ENCODE results near the gene PNPLA2.

Gene PNPLA2

GRCh38 chr11:819943-820649 is 1.4 kb downstream of the PNPLA2 start:
- peak; percentile 98 for DNase-seq

GRCh38 chr11:820655-821511 is 2.2 kb downstream of the PNPLA2 start:
- no peak for DNase-seq

GRCh38 chr11:821512-822371 is 3.0 kb downstream of the PNPLA2 start:
- DNase-seq, result no peak

- DNase-seq, result no peak
Measured at GRCh38 chr11:823441-824291, 5.0 kb downstream of the PNPLA2 start.

DNA sequence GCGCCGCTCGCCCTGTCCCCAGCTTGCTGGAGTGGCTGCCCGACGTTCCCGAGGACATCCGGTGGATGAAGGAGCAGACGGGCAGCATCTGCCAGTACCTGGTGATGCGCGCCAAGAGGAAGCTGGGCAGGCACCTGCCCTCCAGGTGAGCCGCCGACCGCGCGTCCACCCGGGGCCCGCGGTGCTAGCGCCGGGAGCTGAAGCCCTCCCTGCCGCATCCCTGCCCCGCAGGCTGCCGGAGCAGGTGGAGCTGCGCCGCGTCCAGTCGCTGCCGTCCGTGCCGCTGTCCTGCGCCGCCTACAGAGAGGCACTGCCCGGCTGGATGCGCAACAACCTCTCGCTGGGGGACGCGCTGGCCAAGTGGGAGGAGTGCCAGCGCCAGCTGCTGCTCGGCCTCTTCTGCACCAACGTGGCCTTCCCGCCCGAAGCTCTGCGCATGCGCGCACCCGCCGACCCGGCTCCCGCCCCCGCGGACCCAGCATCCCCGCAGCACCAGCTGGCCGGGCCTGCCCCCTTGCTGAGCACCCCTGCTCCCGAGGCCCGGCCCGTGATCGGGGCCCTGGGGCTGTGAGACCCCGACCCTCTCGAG is 5.7 kb downstream of the PNPLA2 start:
- DNase-seq, result no peak

DNA sequence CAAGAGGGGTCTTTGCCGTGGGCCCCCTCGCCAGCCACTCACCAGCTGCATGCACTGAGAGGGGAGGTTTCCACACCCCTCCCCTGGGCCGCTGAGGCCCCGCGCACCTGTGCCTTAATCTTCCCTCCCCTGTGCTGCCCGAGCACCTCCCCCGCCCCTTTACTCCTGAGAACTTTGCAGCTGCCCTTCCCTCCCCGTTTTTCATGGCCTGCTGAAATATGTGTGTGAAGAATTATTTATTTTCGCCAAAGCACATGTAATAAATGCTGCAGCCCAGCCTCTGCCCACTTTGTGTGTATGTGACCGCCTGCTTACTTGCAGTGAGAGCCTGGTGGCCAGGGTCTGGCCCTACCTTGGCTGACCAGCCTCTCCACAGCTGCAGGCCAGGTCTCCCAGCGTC is 6.2 kb downstream of the PNPLA2 start:
- no peak for DNase-seq

- no peak for DNase-seq
Measured at GRCh38 chr11:825366-826226, 6.9 kb downstream of the PNPLA2 start.

GRCh38 chr11:826227-826621 is 7.5 kb downstream of the PNPLA2 start:
- no peak for DNase-seq

DNA sequence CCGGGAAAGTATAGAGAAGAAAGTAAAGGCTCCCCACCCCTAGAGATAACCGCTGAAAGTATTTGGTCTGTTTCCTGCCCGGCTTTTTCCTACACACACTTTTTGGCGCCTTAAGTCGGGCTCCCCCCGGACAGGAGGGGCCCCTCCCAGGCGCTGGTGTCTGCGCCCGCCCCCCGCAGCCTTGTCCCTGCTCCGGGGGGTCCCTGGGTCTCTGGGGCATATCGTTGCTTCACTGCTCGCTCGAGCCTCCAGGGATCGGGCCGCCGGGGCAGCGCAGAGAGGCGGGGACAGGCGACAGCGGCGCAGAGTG is 8.1 kb downstream of the PNPLA2 start:
- DNase-seq, result no peak

- DNase-seq, result no peak
Measured at GRCh38 chr11:827146-827896, 8.6 kb downstream of the PNPLA2 start.

GRCh38 chr11:827897-828192 is 9.1 kb downstream of the PNPLA2 start, which contains the start of gene CRACR2B:
TSS of gene CRACR2B (plus strand) at chr11:827919. CDS start at chr11:828608, 689 bp downstream.
- DNase-seq, result no peak

GRCh38 chr11:828506-829175 is 9.9 kb downstream of the PNPLA2 start:
- DNase-seq, result no peak

DNA sequence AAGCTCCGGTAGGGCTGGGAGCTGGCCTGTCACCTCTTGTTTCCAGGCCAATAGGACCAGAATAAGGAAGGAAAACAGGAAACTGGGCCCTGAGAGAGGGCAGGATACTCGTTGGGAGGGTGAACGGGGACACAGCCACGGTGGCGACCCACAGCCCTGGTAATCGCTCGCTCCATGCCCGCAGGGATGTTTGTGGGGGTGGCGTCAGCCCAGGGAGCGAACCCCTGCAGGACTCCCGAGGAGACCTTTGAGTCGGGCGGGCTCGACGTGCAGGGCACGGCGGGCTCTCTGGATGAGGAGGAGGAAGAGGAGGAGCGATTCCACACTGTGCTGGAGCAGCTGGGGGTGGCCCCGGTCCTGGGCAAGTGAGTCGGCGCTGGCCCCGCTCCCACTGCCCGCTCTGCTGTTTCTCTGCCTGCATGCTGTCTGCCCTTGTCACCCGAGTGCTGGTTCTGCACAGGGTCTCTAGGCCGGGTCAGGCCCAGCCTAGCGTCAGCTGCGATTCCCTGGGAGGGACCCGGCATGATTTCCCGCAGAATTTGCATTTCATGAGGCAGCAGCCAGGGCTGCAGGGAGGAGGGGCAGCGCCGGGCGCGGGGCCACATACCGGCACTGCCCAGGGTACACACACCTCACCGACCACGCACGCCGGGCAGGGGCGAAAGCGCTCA is 10.6 kb downstream of the PNPLA2 start:
- no peak for DNase-seq

- DNase-seq, result no peak
Measured at GRCh38 chr11:829847-830294, 11.2 kb downstream of the PNPLA2 start.

DNA sequence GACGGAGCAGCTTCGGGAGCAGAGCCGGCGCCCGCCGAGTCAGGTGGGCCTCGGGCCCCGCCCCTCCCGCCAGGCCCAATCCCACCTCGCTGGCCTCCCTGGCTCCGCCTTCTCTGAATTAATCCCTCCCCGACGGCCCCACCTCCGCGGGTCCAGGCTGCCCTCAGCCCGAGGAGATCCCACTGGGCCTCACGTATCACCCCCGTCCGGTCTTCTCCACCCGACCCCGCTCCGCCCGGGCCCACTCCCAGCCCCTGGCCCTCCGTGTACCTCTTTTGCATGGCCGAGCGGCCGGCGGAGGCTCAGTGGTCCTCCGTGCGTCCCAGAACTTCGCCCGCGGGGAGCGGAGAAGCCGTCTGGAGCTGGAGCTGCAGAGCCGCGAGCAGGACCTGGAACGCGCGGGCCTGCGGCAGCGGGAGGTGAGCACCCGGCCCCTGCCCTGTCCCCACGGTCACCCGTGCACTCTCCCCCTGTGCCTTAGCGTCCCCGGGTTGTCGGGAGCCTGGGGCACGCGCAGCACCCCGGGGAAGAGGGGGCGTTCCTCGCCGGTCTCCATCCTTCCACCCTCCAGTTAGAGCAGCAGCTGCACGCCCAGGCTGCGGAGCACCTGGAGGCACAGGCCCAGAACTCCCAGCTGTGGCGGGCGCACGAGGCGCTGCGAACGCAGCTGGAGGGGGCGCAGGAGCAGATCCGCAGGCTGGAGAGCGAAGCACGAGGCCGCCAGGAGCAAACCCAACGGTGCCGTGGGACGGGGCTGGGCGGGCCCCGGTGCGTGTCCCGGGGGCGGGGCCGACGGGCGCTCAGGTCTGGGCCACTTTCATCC is 11.8 kb downstream of the PNPLA2 start:
- peak; percentile 67 for DNase-seq

- DNase-seq, result no peak
Measured at GRCh38 chr11:831118-831864, 12.6 kb downstream of the PNPLA2 start.

DNA sequence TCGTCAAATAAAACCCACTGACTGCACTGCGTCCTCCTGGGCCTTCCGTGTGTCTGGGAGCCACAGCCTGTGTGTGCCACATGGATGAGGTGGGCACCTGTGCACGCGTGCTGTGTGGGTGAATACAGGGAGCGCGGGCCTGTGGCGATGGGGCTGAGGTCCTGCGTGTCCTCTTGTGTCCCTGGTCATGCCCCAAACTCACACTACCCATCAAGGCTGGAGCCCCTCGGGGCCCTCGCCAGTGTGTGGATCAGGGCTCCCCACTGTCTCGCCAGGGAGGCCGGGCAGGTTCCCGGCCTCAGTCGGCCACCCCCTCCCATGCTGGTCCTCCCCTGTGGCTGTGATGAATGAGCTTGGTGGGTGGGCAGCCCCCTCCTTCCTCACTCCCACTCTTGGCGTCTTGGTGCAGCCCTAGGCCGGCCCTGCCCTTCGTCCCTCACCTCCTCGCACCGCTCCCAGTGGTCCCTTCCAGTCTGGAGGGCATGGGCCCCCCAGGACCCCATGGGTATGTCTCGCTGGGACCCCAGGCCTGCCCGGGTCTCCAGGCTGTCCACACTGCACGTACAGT is 13.3 kb downstream of the PNPLA2 start:
- no peak for DNase-seq
